Nephron progenitor cell (in vitro differentiated cells): ENCODE measurements around the gene HSPA8.

ENCODE experiments used
- DNase-seq: peaks from one replicate; pipeline ENCODE4 v3.0.0; 2021
- H3K27ac Mint-ChIP-seq: 2 replicates; pipeline ENCODE4 v1.8.0; 2021; ENCODE audit warnings: mild to moderate bottlenecking, moderate library complexity, mixed read lengths
- H3K27me3 Mint-ChIP-seq: 2 replicates; pipeline ENCODE4 v1.8.0; 2021; ENCODE audit warnings: mild to moderate bottlenecking, low read depth, mixed read lengths; ENCODE audit not compliant: poor library complexity
- H3K36me3 Mint-ChIP-seq: 2 replicates; pipeline ENCODE4 v1.8.0; 2021; ENCODE audit warnings: low read depth, mixed read lengths
- H3K4me1 Mint-ChIP-seq: 2 replicates; pipeline ENCODE4 v1.8.0; 2021; ENCODE audit warnings: mixed read lengths
- H3K4me3 Mint-ChIP-seq: 2 replicates; pipeline ENCODE4 v1.8.0; 2021; ENCODE audit warnings: mild to moderate bottlenecking, moderate library complexity, mixed read lengths
- H3K9me3 Mint-ChIP-seq: 2 replicates; pipeline ENCODE4 v1.8.0; 2021; ENCODE audit warnings: mild to moderate bottlenecking, moderate library complexity, mixed read lengths
- TF ChIP-seq, protein P1 (sequence below): fragments of 200-600 bp; sonication (generic); IDR thresholded peaks from 2 replicates; pipeline ENCODE4 v1.5.0; 2021; ENCODE audit warnings: antibody characterized with exemption

Gene HSPA8

DNA sequence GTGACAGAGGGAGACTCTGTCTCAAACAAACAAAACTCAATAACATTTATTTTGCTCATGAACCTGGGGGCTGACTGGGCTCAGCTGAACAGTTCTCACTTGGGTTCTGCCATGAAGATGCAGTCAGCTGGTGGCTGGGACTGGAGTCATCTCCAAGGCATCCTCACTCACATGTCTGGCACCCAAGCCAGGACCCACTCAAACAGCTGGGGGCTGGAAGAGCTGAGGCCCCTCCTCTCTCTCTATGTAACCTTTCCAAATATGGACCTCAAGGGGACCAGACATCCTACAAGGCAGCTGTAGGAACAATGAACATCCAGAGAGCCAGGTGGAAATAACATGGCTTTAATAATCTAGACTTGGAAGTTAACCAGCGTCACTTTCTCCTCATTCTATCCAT, 16.8 kb downstream of the HSPA8 start:
- no peak overlapping the region for H3K4me3 Mint-ChIP-seq
- H3K36me3 Mint-ChIP-seq = no peaks in the 10 kb centered on the region
- no peak for DNase-seq
- H3K27me3 Mint-ChIP-seq = peaks cover 16% of the 10 kb centered on the region
- peaks cover 14% of the 10 kb centered on the region for H3K4me1 Mint-ChIP-seq
- no peaks in the 10 kb centered on the region for H3K9me3 Mint-ChIP-seq
- no peak overlapping the region for H3K27ac Mint-ChIP-seq
- TF ChIP-seq, protein P1, sequence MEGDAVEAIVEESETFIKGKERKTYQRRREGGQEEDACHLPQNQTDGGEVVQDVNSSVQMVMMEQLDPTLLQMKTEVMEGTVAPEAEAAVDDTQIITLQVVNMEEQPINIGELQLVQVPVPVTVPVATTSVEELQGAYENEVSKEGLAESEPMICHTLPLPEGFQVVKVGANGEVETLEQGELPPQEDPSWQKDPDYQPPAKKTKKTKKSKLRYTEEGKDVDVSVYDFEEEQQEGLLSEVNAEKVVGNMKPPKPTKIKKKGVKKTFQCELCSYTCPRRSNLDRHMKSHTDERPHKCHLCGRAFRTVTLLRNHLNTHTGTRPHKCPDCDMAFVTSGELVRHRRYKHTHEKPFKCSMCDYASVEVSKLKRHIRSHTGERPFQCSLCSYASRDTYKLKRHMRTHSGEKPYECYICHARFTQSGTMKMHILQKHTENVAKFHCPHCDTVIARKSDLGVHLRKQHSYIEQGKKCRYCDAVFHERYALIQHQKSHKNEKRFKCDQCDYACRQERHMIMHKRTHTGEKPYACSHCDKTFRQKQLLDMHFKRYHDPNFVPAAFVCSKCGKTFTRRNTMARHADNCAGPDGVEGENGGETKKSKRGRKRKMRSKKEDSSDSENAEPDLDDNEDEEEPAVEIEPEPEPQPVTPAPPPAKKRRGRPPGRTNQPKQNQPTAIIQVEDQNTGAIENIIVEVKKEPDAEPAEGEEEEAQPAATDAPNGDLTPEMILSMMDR = no peak

DNA sequence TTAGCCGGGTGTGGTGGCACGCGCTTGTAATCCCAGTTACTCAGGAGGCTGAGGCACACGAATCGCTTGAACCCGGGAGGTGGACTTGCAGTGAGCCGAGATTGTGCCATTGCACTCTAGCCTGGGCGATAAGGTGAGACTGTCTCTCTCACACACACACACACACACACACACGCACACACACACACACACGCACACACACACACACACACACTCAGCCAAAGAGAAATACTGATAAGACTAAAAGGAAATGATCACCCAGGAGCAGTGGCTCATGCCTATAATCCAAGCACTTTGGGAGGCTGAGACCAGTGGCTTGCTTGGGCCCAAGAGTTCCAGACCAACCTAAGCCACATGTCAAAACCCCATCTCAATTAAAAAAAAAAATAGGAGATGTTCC, 20.8 kb downstream of the HSPA8 start:
- TF ChIP-seq, protein P1 = no peak
- no peak for DNase-seq
- Mint-ChIP-seq H3K36me3 (no peaks in the 10 kb centered on the region), H3K9me3 (no peaks in the 10 kb centered on the region), H3K27ac (no peak overlapping the region), H3K27me3 (peaks cover 10% of the 10 kb centered on the region), H3K4me3 (no peak overlapping the region), H3K4me1 (peaks cover 11% of the 10 kb centered on the region)

- no peaks in the 10 kb centered on the region for H3K9me3 Mint-ChIP-seq
- peaks cover 11% of the 10 kb centered on the region for H3K4me1 Mint-ChIP-seq
- H3K36me3 Mint-ChIP-seq = no peaks in the 10 kb centered on the region
- peaks cover 15% of the 10 kb centered on the region for H3K27me3 Mint-ChIP-seq
- H3K27ac Mint-ChIP-seq = no peak overlapping the region
- H3K4me3 Mint-ChIP-seq = no peak overlapping the region
- TF ChIP-seq, protein P1 = no peak
- DNase-seq = no peak
Measured at GRCh38 chr11:123040111-123040432, 21.9 kb downstream of the HSPA8 start.

DNA sequence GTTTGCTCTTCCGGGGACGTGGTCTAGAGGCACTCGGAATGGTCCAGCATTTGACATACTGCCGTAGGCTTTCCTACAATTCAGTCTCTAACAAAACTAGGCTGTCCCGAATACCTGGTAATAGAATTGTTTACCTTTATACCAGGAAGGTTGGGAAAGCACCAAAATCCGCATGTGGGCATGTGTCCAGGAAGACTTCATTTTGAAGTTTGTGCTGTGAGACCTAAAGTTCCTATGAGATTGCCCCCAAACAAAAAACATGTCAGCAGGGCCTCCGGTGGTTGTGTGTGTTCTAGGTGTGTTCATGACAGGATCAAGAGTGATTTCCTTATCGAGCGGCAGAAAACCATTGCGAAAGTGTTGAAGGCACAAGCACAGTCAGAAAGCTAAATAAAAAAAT, 26.1 kb downstream of the HSPA8 start:
- Mint-ChIP-seq H3K27me3 (peaks cover 8% of the 10 kb centered on the region), H3K9me3 (no peaks in the 10 kb centered on the region), H3K36me3 (no peaks in the 10 kb centered on the region)

DNA sequence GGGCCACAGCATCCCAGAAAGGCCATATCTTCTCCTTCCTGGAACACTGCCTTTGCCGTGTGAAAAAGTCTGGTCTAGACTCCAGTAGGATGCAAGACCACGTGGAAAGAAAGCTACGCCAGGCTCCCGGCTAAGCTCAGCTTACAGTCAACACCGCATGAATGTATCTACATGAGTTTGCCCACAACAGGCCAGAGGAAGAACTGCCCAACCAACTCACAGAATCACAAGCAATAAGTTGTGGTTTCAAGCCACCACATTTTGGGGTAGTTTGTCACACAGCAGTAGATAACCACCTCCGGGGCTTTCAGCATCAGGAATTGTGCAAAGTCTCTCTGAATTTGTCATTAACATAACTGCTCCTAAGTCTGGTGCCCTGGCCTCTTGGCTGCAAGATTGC, 27.3 kb downstream of the HSPA8 start:
- Mint-ChIP-seq H3K4me1 (peaks cover 3% of the 10 kb centered on the region), H3K36me3 (no peaks in the 10 kb centered on the region), H3K4me3 (no peak overlapping the region), H3K27ac (no peak overlapping the region), H3K27me3 (peaks cover 12% of the 10 kb centered on the region), H3K9me3 (no peaks in the 10 kb centered on the region)
- DNase-seq = no peak
- TF ChIP-seq, protein P1 = no peak

More for the DNA sequence above, 26.1 kb downstream of the HSPA8 start:
- no peak for DNase-seq
- Mint-ChIP-seq H3K4me1 (peaks cover 11% of the 10 kb centered on the region), H3K4me3 (no peak overlapping the region), H3K27ac (no peak overlapping the region)
- TF ChIP-seq, protein P1 = no peak

DNA sequence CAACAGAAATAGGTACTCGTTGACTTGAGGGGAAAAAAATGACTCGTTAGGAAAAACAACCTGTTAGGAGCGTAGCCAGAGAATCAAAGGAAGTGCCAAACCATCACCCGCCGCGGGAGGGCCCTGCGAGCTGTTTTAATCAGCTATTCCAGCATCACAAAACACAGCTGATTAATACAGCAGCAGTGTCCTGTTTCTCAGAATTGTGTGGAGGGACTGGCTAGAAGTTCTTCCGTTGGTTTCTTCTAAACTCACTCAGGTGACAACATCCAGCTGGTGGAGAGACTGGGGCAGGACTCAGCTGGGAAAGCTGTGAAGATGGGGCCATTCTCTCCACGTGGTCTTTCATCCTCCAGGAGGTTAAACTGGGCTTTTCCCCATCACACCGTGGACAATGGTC, 28.0 kb downstream of the HSPA8 start:
- Mint-ChIP-seq H3K9me3 (no peaks in the 10 kb centered on the region), H3K4me1 (no peaks in the 10 kb centered on the region), H3K4me3 (no peak overlapping the region), H3K27me3 (peaks cover 14% of the 10 kb centered on the region), H3K27ac (no peak overlapping the region), H3K36me3 (no peaks in the 10 kb centered on the region)
- DNase-seq = no peak
- TF ChIP-seq, protein P1 = no peak
